Kidney glomerular epithelial cell (primary cell): ENCODE measurements around the gene ESR1.

Source experiments
- DNase-seq: peaks from one replicate; lab custom pipeline; 2025; lab: John Stamatoyannopoulos, UW

The ESR1 gene

GRCh38 chr6:151807513-151808370 lies at the start of gene ESR1:
Gene ESR1, plus strand, starts transcription at chr6:151807682. Its CDS starts 231 bp downstream, at chr6:151807913.
- DNase-seq = no peak

GRCh38 chr6:151760486-151760885 lies 47.0 kb upstream of the ESR1 start:
- DNase-seq = no peak

- DNase-seq = no peak
These were observed 45.6 kb upstream of the ESR1 start for GRCh38 chr6:151761851-151762250.

GRCh38 chr6:151762817-151763216 lies 44.7 kb upstream of the ESR1 start:
- DNase-seq = no peak

GRCh38 chr6:151763303-151763702 lies 44.2 kb upstream of the ESR1 start:
- no peak for DNase-seq

- DNase-seq = peak; percentile 59
These were observed 43.4 kb upstream of the ESR1 start for GRCh38 chr6:151763938-151764680.

GRCh38 chr6:151765444-151765886 lies 42.0 kb upstream of the ESR1 start:
- peak; percentile 80 for DNase-seq

GRCh38 chr6:151772446-151772845 lies 35.0 kb upstream of the ESR1 start:
- DNase-seq = no peak

GRCh38 chr6:151773382-151773781 lies 34.1 kb upstream of the ESR1 start:
- no peak for DNase-seq

GRCh38 chr6:151782560-151782959 lies 24.9 kb upstream of the ESR1 start:
- DNase-seq = no peak

- no peak for DNase-seq
These were observed 23.8 kb upstream of the ESR1 start for GRCh38 chr6:151783692-151784091.

GRCh38 chr6:151784441-151785214 lies 22.9 kb upstream of the ESR1 start:
- no peak for DNase-seq

GRCh38 chr6:151796842-151797530 lies 10.5 kb upstream of the ESR1 start:
- DNase-seq = no peak

- DNase-seq = no peak
These were observed 3.7 kb upstream of the ESR1 start for GRCh38 chr6:151803743-151804142.

GRCh38 chr6:151804585-151805285 lies 2.7 kb upstream of the ESR1 start:
- no peak for DNase-seq

- DNase-seq = no peak
These were observed 2.1 kb upstream of the ESR1 start for GRCh38 chr6:151805286-151805840.

- no peak for DNase-seq
These were observed 547 bp upstream of the ESR1 start for GRCh38 chr6:151806757-151807512.

GRCh38 chr6:151808371-151809241 lies 1.1 kb downstream of the ESR1 start:
- DNase-seq = no peak

- no peak for DNase-seq
These were observed 3.6 kb downstream of the ESR1 start for GRCh38 chr6:151811081-151811480.
